ENCODE data around the gene RFTN1. TPM values are rescaled to one million over a fixed set of nuclear protein-coding genes. Genes with fewer than 3 reads are reported as not detected.

Gene RFTN1
- total and polyA plus RNA-seq, 2 donors (not counting 1 experiment from before 2014, with no cell fraction given) = 35.1 to 35.5 TPM

GRCh38 chr3:16280671-16281070 is 232.8 kb downstream of the RFTN1 start:
- Histone ChIP-seq H3K9ac (ENCODE audit: insufficient read depth, low read length) (no peak overlapping the region), H3K36me3 (ENCODE audit: control insufficient read depth, insufficient read depth, low read length) (no peaks in the 10 kb centered on the region), H3K27ac (ENCODE audit: insufficient read depth, low read length) (no peak overlapping the region), H3K4me2 (ENCODE audit: extremely low read depth, insufficient read depth, low read length) (no peak overlapping the region), H3K9me3 (ENCODE audit: control insufficient read depth, insufficient read depth, low read depth, low read length) (no peaks in the 10 kb centered on the region), H3K4me3 (replicated peaks in 1 of 4; ENCODE audit: control extremely low read depth in 1 of 4, insufficient read depth in 1 of 4, low read depth in 3 of 4, low read length in 4 of 4) (no peak overlapping the region), H3K27me3 (ENCODE audit: control insufficient read depth, insufficient read depth, low read length) (no peaks in the 10 kb centered on the region), H2AFZ (ENCODE audit: low read length) (no peak overlapping the region), H3K79me2 (ENCODE audit: control insufficient read depth, insufficient read depth, low read length) (no peaks in the 10 kb centered on the region), H3K4me1 (ENCODE audit: control insufficient read depth, extremely low read depth, insufficient read depth, low read length) (no peaks in the 10 kb centered on the region), H4K20me1 (ENCODE audit: control insufficient read depth, extremely low read depth, insufficient read depth, low read length) (no peaks in the 10 kb centered on the region)
- DNase-seq (ENCODE audit: low read depth in 2 of 2) = no peak
- TF ChIP-seq CTCF (conservative IDR thresholded peaks at IDR 0.05 in 1 of 2, IDR thresholded peaks at IDR 0.05 in 1 of 2; ENCODE audit: low read depth in 1 of 2, low read length in 2 of 2) (no peak), EZH2 (IDR thresholded peaks at IDR 0.05; ENCODE audit: low read length, missing control alignments) (no peak)

GRCh38 chr3:16279010-16279801 is 234.3 kb downstream of the RFTN1 start:
- H2AFZ ChIP-seq (ENCODE audit: low read length) = no peak overlapping the region
- H3K79me2 ChIP-seq (ENCODE audit: control insufficient read depth, insufficient read depth, low read length) = no peaks in the 10 kb centered on the region
- no peak overlapping the region for H3K4me2 ChIP-seq (ENCODE audit: extremely low read depth, insufficient read depth, low read length)
- no peaks in the 10 kb centered on the region for H3K36me3 ChIP-seq (ENCODE audit: control insufficient read depth, insufficient read depth, low read length)
- no peak overlapping the region for H3K27ac ChIP-seq (ENCODE audit: insufficient read depth, low read length)
- TF ChIP-seq CTCF (conservative IDR thresholded peaks at IDR 0.05 in 1 of 2, IDR thresholded peaks at IDR 0.05 in 1 of 2; ENCODE audit: low read depth in 1 of 2, low read length in 2 of 2) (no peak), EZH2 (IDR thresholded peaks at IDR 0.05; ENCODE audit: low read length, missing control alignments) (no peak)
- H3K4me1 ChIP-seq (ENCODE audit: control insufficient read depth, extremely low read depth, insufficient read depth, low read length) = no peaks in the 10 kb centered on the region
- H3K9me3 ChIP-seq (ENCODE audit: control insufficient read depth, insufficient read depth, low read depth, low read length) = no peaks in the 10 kb centered on the region
- no peak overlapping the region for H3K9ac ChIP-seq (ENCODE audit: insufficient read depth, low read length)
- H4K20me1 ChIP-seq (ENCODE audit: control insufficient read depth, extremely low read depth, insufficient read depth, low read length) = no peaks in the 10 kb centered on the region
- H3K4me3 ChIP-seq (replicated peaks in 1 of 4; ENCODE audit: control extremely low read depth in 1 of 4, insufficient read depth in 1 of 4, low read depth in 3 of 4, low read length in 4 of 4) = no peak overlapping the region
- DNase-seq (ENCODE audit: low read depth in 2 of 2) = no peak
- no peaks in the 10 kb centered on the region for H3K27me3 ChIP-seq (ENCODE audit: control insufficient read depth, insufficient read depth, low read length)

- no peak overlapping the region for H3K4me3 ChIP-seq (replicated peaks in 1 of 4; ENCODE audit: control extremely low read depth in 1 of 4, insufficient read depth in 1 of 4, low read depth in 3 of 4, low read length in 4 of 4)
- no peaks in the 10 kb centered on the region for H3K4me1 ChIP-seq (ENCODE audit: control insufficient read depth, extremely low read depth, insufficient read depth, low read length)
- no peak overlapping the region for H3K27ac ChIP-seq (ENCODE audit: insufficient read depth, low read length)
- DNase-seq (ENCODE audit: low read depth in 2 of 2) = no peak
- no peaks in the 10 kb centered on the region for H3K9me3 ChIP-seq (ENCODE audit: control insufficient read depth, insufficient read depth, low read depth, low read length)
- no peaks in the 10 kb centered on the region for H3K36me3 ChIP-seq (ENCODE audit: control insufficient read depth, insufficient read depth, low read length)
- H4K20me1 ChIP-seq (ENCODE audit: control insufficient read depth, extremely low read depth, insufficient read depth, low read length) = no peaks in the 10 kb centered on the region
- H3K4me2 ChIP-seq (ENCODE audit: extremely low read depth, insufficient read depth, low read length) = no peak overlapping the region
- TF ChIP-seq EZH2 (IDR thresholded peaks at IDR 0.05; ENCODE audit: low read length, missing control alignments) (no peak), CTCF (conservative IDR thresholded peaks at IDR 0.05 in 1 of 2, IDR thresholded peaks at IDR 0.05 in 1 of 2; ENCODE audit: low read depth in 1 of 2, low read length in 2 of 2) (no peak)
- no peak overlapping the region for H3K9ac ChIP-seq (ENCODE audit: insufficient read depth, low read length)
- no peak overlapping the region for H2AFZ ChIP-seq (ENCODE audit: low read length)
- H3K27me3 ChIP-seq (ENCODE audit: control insufficient read depth, insufficient read depth, low read length) = no peaks in the 10 kb centered on the region
- no peaks in the 10 kb centered on the region for H3K79me2 ChIP-seq (ENCODE audit: control insufficient read depth, insufficient read depth, low read length)
These were observed 236.0 kb downstream of the RFTN1 start for GRCh38 chr3:16277471-16277870.
